ENCODE results near the gene ACVR1B. TPM values are rescaled to one million over a fixed set of nuclear protein-coding genes. Genes with fewer than 3 reads are reported as not detected.

The ACVR1B gene
- total RNA-seq, 1 donor from 2014 or later: 15.1 TPM

DNA sequence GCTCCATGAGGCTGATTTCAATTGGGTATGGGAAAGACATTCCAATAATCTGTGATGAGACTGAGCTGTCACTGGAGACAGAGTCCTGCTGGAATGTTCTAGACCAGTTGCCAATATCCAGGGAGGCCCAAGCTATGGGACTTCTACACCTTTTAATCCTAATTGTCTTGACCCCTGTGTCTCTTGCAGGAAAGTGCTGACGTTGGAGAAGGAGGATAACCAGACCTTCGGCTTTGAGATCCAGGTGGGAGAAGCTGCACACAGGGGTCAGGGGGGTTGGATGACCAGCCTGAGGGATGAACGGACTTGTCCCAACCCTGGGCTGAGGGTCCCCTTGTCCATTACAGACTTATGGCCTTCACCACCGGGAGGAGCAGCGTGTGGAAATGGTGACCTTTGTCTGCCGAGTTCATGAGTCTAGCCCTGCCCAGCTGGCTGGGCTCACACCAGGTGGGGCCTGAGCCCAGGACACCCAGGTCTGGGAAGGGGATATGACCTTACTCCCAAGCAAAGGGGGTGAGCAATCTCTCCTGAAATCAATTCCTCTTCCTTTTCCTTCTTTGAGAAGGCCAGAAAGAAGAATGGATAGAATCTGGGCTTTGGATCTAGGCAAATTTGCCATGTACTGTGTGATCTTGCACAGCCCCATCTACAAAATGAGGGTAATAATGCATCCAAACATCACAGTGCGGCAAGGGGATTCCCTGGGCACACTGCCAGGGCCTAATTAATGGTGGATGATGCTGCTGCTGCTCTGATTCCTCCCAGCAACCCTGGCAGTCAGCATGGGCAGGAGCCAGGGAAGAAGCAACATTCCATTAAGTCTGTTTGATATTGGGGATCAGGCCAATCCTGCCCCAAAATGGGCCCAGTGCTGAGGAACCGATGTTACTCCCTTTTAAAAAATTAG lies 59.4 kb downstream of the ACVR1B start:
- DNase-seq (ENCODE audit: low read depth): no peak
- TF ChIP-seq, protein P1, sequence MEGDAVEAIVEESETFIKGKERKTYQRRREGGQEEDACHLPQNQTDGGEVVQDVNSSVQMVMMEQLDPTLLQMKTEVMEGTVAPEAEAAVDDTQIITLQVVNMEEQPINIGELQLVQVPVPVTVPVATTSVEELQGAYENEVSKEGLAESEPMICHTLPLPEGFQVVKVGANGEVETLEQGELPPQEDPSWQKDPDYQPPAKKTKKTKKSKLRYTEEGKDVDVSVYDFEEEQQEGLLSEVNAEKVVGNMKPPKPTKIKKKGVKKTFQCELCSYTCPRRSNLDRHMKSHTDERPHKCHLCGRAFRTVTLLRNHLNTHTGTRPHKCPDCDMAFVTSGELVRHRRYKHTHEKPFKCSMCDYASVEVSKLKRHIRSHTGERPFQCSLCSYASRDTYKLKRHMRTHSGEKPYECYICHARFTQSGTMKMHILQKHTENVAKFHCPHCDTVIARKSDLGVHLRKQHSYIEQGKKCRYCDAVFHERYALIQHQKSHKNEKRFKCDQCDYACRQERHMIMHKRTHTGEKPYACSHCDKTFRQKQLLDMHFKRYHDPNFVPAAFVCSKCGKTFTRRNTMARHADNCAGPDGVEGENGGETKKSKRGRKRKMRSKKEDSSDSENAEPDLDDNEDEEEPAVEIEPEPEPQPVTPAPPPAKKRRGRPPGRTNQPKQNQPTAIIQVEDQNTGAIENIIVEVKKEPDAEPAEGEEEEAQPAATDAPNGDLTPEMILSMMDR (IDR thresholded peaks at IDR 0.05; ENCODE audit: insufficient read depth, low read length, poor library complexity, severe bottlenecking): no peak
- H3K27me3 ChIP-seq (ENCODE audit: control insufficient read depth, insufficient read depth, low read length): peaks cover 24% of the 10 kb centered on the region
- no peaks in the 10 kb centered on the region for H3K36me3 ChIP-seq (ENCODE audit: control insufficient read depth, insufficient read depth, low read length)
- no peak overlapping the region for H3K4me3 ChIP-seq (ENCODE audit: low read depth, low read length)

GRCh38 chr12:52011602-52012214 lies 60.2 kb downstream of the ACVR1B start:
- no peaks in the 10 kb centered on the region for H3K36me3 ChIP-seq (ENCODE audit: control insufficient read depth, insufficient read depth, low read length)
- no peak for DNase-seq (ENCODE audit: low read depth)
- peaks cover 18% of the 10 kb centered on the region for H3K27me3 ChIP-seq (ENCODE audit: control insufficient read depth, insufficient read depth, low read length)
- TF ChIP-seq, protein P1 (IDR thresholded peaks at IDR 0.05; ENCODE audit: insufficient read depth, low read length, poor library complexity, severe bottlenecking): no peak
- H3K4me3 ChIP-seq (ENCODE audit: low read depth, low read length): no peak overlapping the region

DNA sequence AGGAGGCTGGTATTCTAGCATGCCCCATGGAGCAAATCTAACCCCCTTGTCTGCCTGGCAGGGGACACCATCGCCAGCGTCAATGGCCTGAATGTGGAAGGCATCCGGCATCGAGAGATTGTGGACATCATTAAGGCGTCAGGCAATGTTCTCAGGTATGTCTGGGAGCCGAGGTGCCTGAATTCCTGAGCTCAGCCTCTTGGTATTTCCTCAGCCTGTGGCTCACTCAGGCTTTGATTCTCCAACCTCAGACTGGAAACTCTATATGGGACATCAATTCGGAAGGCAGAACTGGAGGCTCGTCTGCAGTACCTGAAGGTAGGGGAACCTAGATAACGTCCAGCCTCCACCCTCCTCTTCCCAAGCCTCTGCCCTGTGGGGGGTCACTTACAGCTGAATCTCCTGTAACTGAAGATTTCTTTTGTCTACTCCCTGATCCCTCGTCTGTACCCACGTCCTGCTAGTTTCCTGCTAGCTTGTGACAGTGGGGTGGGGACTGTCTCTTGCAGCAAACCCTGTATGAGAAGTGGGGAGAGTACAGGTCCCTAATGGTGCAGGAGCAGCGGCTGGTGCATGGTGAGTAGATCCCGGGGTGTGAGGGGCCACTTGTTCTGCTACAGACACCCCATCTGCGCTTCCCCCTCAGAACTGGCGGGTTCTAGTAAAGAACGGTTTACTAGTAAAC lies 62.3 kb downstream of the ACVR1B start:
- Histone ChIP-seq H3K27me3 (ENCODE audit: control insufficient read depth, insufficient read depth, low read length) (peaks cover 6% of the 10 kb centered on the region), H3K4me3 (ENCODE audit: low read depth, low read length) (no peak overlapping the region), H3K36me3 (ENCODE audit: control insufficient read depth, insufficient read depth, low read length) (no peaks in the 10 kb centered on the region)
- TF ChIP-seq, protein P1 (IDR thresholded peaks at IDR 0.05; ENCODE audit: insufficient read depth, low read length, poor library complexity, severe bottlenecking): no peak
- no peak for DNase-seq (ENCODE audit: low read depth)

- Histone ChIP-seq H3K36me3 (ENCODE audit: control insufficient read depth, insufficient read depth, low read length) (no peaks in the 10 kb centered on the region), H3K4me3 (ENCODE audit: low read depth, low read length) (no peak overlapping the region), H3K27me3 (ENCODE audit: control insufficient read depth, insufficient read depth, low read length) (peaks cover 6% of the 10 kb centered on the region)
- DNase-seq (ENCODE audit: low read depth): no peak
- TF ChIP-seq, protein P1 (IDR thresholded peaks at IDR 0.05; ENCODE audit: insufficient read depth, low read length, poor library complexity, severe bottlenecking): no peak
Measured at GRCh38 chr12:52014567-52015530, 63.4 kb downstream of the ACVR1B start.

DNA sequence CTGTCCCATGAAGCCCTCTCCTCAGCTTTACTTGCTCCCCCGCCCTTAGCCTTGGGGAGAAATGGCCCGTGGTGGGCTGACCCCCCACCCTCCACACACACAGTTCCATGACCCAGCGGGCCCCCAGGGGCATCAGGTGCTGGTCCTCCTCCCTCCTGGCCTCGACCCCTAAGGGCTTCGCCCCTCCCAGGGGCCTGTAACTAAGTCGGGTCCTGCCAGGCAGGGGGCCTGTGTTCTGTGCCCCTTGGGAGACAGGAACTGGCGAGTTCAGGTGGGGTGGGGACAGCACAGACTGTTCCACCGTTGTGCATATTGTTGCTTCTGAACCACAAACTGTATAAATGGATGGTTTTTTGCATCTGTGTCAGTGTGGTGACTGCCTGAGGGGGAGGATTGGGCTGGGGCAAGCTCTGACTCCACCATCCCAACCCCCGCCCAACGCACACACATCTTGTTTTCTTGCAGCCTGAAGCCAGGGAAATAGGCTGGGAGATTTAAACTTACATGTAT lies 64.1 kb downstream of the ACVR1B start:
- TF ChIP-seq, protein P1 (IDR thresholded peaks at IDR 0.05; ENCODE audit: insufficient read depth, low read length, poor library complexity, severe bottlenecking): no peak
- no peak for DNase-seq (ENCODE audit: low read depth)
- H3K27me3 ChIP-seq (ENCODE audit: control insufficient read depth, insufficient read depth, low read length): peaks cover 6% of the 10 kb centered on the region
- no peak overlapping the region for H3K4me3 ChIP-seq (ENCODE audit: low read depth, low read length)
- H3K36me3 ChIP-seq (ENCODE audit: control insufficient read depth, insufficient read depth, low read length): no peaks in the 10 kb centered on the region

All from kidney epithelial cell (primary cell).